Caco-2 (cell line): ENCODE measurements around the gene CENPL. TPM values are rescaled to one million over a fixed set of nuclear protein-coding genes. Genes with fewer than 3 reads are reported as not detected.

Source experiments
- BruUV-seq: library from RNA; stranded (reverse); fragments of 400-500 nt; replicated peaks from 2 replicates; lab custom pipeline; 2021; lab: Mats Ljungman, UMichigan
- CTCF ChIA-PET: fragments of 300-600 bp; sonication (Branson Sonifier 250); formaldehyde crosslinking; loops from one replicate; lab custom pipeline; 2022; ENCODE audit warnings: antibody characterized with exemption; lab: Charles Lee
- POLR2A ChIA-PET: fragments of 300-600 bp; sonication (Branson Sonifier 250); formaldehyde crosslinking; loops from one replicate; lab custom pipeline; 2022; ENCODE audit warnings: antibody characterized with exemption; lab: Charles Lee
- DNase-seq, 2 experiments: peaks; one replicate each; pipeline versions ENCODE4 v3.0.0 to v3.0.0-alpha.2; 2020 to 2022
- H3K27me3 ChIP-seq: replicated peaks from 2 replicates; pipeline ENCODE4 v1.6.0; 2011; ENCODE audit warnings: low read length; ENCODE audit not compliant: control insufficient read depth, insufficient read depth
- H3K36me3 ChIP-seq: 2 replicates; pipeline ENCODE4 v1.5.1; 2011; ENCODE audit warnings: low read length; ENCODE audit not compliant: control insufficient read depth, insufficient read depth
- H3K4me1 ChIP-seq: fragments of 250-450 bp; sonication (Bioruptor Pico); 2 replicates; pipeline ENCODE4 v1.5.1; 2020; ENCODE audit warnings: mild to moderate bottlenecking
- H3K4me3 ChIP-seq: 2 replicates; pipeline ENCODE4 v1.5.1; 2011; ENCODE audit warnings: low read depth, mild to moderate bottlenecking, control low read depth, low read length
- H3K9me3 ChIP-seq: fragments of 250-450 bp; sonication (Bioruptor Pico); 2 replicates; pipeline ENCODE4 v1.5.1; 2020; ENCODE audit warnings: mild to moderate bottlenecking, moderate library complexity
- H3K27ac Mint-ChIP-seq: one replicate; pipeline ENCODE4 v1.8.0; 2022; ENCODE audit warnings: mixed read lengths; ENCODE audit not compliant: unreplicated experiment
- H3K27me3 Mint-ChIP-seq: one replicate; pipeline ENCODE4 v1.8.0; 2022; ENCODE audit warnings: mixed read lengths; ENCODE audit not compliant: insufficient read depth, unreplicated experiment
- H3K36me3 Mint-ChIP-seq: one replicate; pipeline ENCODE4 v1.8.0; 2022; ENCODE audit warnings: mild to moderate bottlenecking, mixed read lengths; ENCODE audit not compliant: insufficient read depth, unreplicated experiment
- H3K4me1 Mint-ChIP-seq: one replicate; pipeline ENCODE4 v1.8.0; 2022; ENCODE audit warnings: low read depth, mixed read lengths; ENCODE audit not compliant: unreplicated experiment
- H3K4me3 Mint-ChIP-seq: one replicate; pipeline ENCODE4 v1.8.0; 2022; ENCODE audit warnings: mild to moderate bottlenecking, moderate library complexity, mixed read lengths; ENCODE audit not compliant: unreplicated experiment
- H3K9me3 Mint-ChIP-seq: one replicate; pipeline ENCODE4 v1.8.0; 2022; ENCODE audit warnings: mixed read lengths; ENCODE audit not compliant: unreplicated experiment
- CTCF ChIP-seq, 2 experiments: fragments of 200-600 bp in 1 of 2; IDR thresholded peaks; 1 replicate in 1 of 2; 2 replicates in 1 of 2; pipeline versions ENCODE4 v1.5.1 to v1.8.0; 2011 to 2022; ENCODE audit warnings: antibody characterized with exemption in 1 of 2, control low read depth in 1 of 2, inconsistent platforms in 1 of 2, low read depth in 1 of 2, low read length in 1 of 2, mild to moderate bottlenecking in 1 of 2, moderate library complexity in 1 of 2; ENCODE audit not compliant: insufficient read depth in 1 of 2, severe bottlenecking in 1 of 2, unreplicated experiment in 1 of 2
- intact Hi-C: fragments of 100-400 bp; cut with micrococcal nuclease; formaldehyde crosslinking; loops from one replicate; pipeline ENCODE4 v1.10.0; 2022; ENCODE audit not compliant: unreplicated experiment
- total RNA-seq: library from RNA; stranded (reverse); gene quantifications from 2 replicates; pipeline ENCODE4 v1.2.3, GENCODE V29; 2022

Gene CENPL
- total RNA-seq, 1 experiment from 2014 or later = 21.3 TPM

- TF ChIP-seq CTCF (IDR thresholded peaks at IDR 0.05; ENCODE audit: insufficient read depth in 1 of 2, low read depth in 1 of 2, low read length in 1 of 2, severe bottlenecking in 1 of 2, unreplicated experiment in 1 of 2) = no peak
- H3K9me3 ChIP-seq = no peaks in the 10 kb centered on the region
- peak; percentile 98 to 99 for DNase-seq
- Mint-ChIP-seq H3K4me1 (peaks cover 12% of the 10 kb centered on the region), H3K27ac (peak within 1 kb of the TSS; percentile 100), H3K4me3 (peak within 1 kb of the TSS; percentile 99), H3K27me3 (peaks cover 5% of the 10 kb centered on the region), H3K9me3 (no peaks in the 10 kb centered on the region), H3K36me3 (peaks cover 55% of the 10 kb centered on the region)
- no peaks in the 10 kb centered on the region for H3K27me3 ChIP-seq
- CTCF ChIA-PET = interaction anchor here (0.6 to 0.8 kb wide), 2 partner anchors 36 to 442 kb away, joined by 3 read pairs; no protein-coding TSS in a partner anchor
- intact Hi-C loops = loop anchor here (1.0 to 5.0 kb wide), 6 partner anchors 44 to 394 kb away; partner anchors contain the start of genes CENPL, DARS2, RABGAP1L and RC3H1
- no TSS peak for BruUV-seq
- H3K36me3 ChIP-seq = peaks cover 5% of the 10 kb centered on the region; the same call in 1 of the 2 replicates
- peak within 1 kb of the TSS; percentile 82 for H3K4me3 ChIP-seq
- POLR2A ChIA-PET = interaction anchor here (0.5 to 1.7 kb wide), 21 partner anchors 8 to 1151 kb away, joined by 3 to 17 read pairs (median 3); partner anchors contain the start of genes DARS2, KLHL20, PRDX6 and RC3H1
- peaks cover 13% of the 10 kb centered on the region; the same call in 1 of the 2 replicates for H3K4me1 ChIP-seq
Measured at GRCh38 chr1:173868266-173869020, 43.8 kb upstream of the CENPL start, which contains the start of gene ZBTB37. ZBTB37 (plus strand) TSS chr1:173868380; CDS start chr1:173870226, 1,846 bp downstream.

- CTCF ChIA-PET = interaction anchor here (0.6 to 0.8 kb wide), 2 partner anchors 37 to 441 kb away, joined by 3 read pairs; no protein-coding TSS in a partner anchor
Measured at GRCh38 chr1:173867753-173868265, 43.1 kb upstream of the CENPL start, which contains the start of gene GAS5. GAS5 (minus strand) TSS chr1:173867989.

More at GRCh38 chr1:173867753-173868265, 43.1 kb upstream of the CENPL start, which contains the start of gene GAS5:
- peaks cover 5% of the 10 kb centered on the region; the same call in 1 of the 2 replicates for H3K36me3 ChIP-seq
- peak within 1 kb of the TSS; percentile 82 for H3K4me3 ChIP-seq
- peaks cover 12% of the 10 kb centered on the region for H3K4me1 Mint-ChIP-seq
- DNase-seq = peak; percentile 99 to 100
- H3K9me3 ChIP-seq = no peaks in the 10 kb centered on the region
- BruUV-seq = no TSS peak
- POLR2A ChIA-PET = interaction anchor here (0.5 to 1.7 kb wide), 22 partner anchors 8 to 1150 kb away, joined by 3 to 17 read pairs (median 3); partner anchors contain the start of genes DARS2, KLHL20, PRDX6 and RC3H1
- H3K36me3 Mint-ChIP-seq = peaks cover 61% of the 10 kb centered on the region
- H3K9me3 Mint-ChIP-seq = no peaks in the 10 kb centered on the region
- H3K4me1 ChIP-seq = peaks cover 13% of the 10 kb centered on the region; the same call in 1 of the 2 replicates
- TF ChIP-seq CTCF (IDR thresholded peaks at IDR 0.05; ENCODE audit: insufficient read depth in 1 of 2, low read depth in 1 of 2, low read length in 1 of 2, severe bottlenecking in 1 of 2, unreplicated experiment in 1 of 2) = no peak
- no peaks in the 10 kb centered on the region for H3K27me3 ChIP-seq
- intact Hi-C loops = loop anchor here (1.0 to 5.0 kb wide), 6 partner anchors 44 to 393 kb away; partner anchors contain the start of genes CENPL, DARS2, RABGAP1L and RC3H1
- H3K4me3 Mint-ChIP-seq = peak within 1 kb of the TSS; percentile 99
- H3K27ac Mint-ChIP-seq = peak within 1 kb of the TSS; percentile 100
- peaks cover 5% of the 10 kb centered on the region for H3K27me3 Mint-ChIP-seq
